Astrocyte (in vitro differentiated cells and primary cell): ENCODE data around the gene SAMD10.

Experiments used
- CTCF ChIP-seq: IDR thresholded peaks from 2 replicates; pipeline ENCODE4 v1.5.1; 2011; ENCODE audit warnings: low read depth, mild to moderate bottlenecking, inconsistent platforms, low read length, moderate library complexity; ENCODE audit not compliant: insufficient read depth
- EZH2 ChIP-seq: IDR thresholded peaks from 2 replicates; pipeline ENCODE4 v1.6.1; 2012; ENCODE audit warnings: mild to moderate bottlenecking, low read length, inconsistent platforms; ENCODE audit not compliant: insufficient read depth

GRCh38 chr20:63942969-63943807 is 36.3 kb downstream of the SAMD10 start:
- TF ChIP-seq EZH2 (no peak), CTCF (no peak)
